GM19452 (cell line): Measurements from ENCODE around the gene SASH1.

ENCODE experiments used
- ATAC-seq: cut with Tn5 transposase; IDR thresholded peaks from one replicate; pipeline ENCODE4 v1.9.1; 2021; ENCODE audit not compliant: unreplicated experiment

The SASH1 gene

GRCh38 chr6:148430897-148431296 lies 88.3 kb downstream of the SASH1 start:
- no peak for ATAC-seq

- ATAC-seq = no peak
Measured at GRCh38 chr6:148431413-148431812, 88.8 kb downstream of the SASH1 start.

GRCh38 chr6:148431840-148432239 lies 89.2 kb downstream of the SASH1 start:
- ATAC-seq = no peak

GRCh38 chr6:148432462-148433195 lies 90.0 kb downstream of the SASH1 start:
- ATAC-seq = no peak

GRCh38 chr6:148435386-148435785 lies 92.7 kb downstream of the SASH1 start:
- no peak for ATAC-seq

GRCh38 chr6:148436466-148436865 lies 93.8 kb downstream of the SASH1 start:
- no peak for ATAC-seq

GRCh38 chr6:148438632-148439031 lies 96.0 kb downstream of the SASH1 start:
- ATAC-seq = no peak

GRCh38 chr6:148440016-148440415 lies 97.4 kb downstream of the SASH1 start:
- ATAC-seq = no peak

- ATAC-seq = no peak
Measured at GRCh38 chr6:148440877-148441453, 98.3 kb downstream of the SASH1 start.

GRCh38 chr6:148441454-148441911 lies 98.8 kb downstream of the SASH1 start:
- peak; percentile 81 for ATAC-seq

GRCh38 chr6:148443798-148444560 lies 101.3 kb downstream of the SASH1 start:
- ATAC-seq = no peak

GRCh38 chr6:148445116-148445515 lies 102.5 kb downstream of the SASH1 start:
- ATAC-seq = no peak

GRCh38 chr6:148445620-148446019 lies 103.0 kb downstream of the SASH1 start:
- ATAC-seq = no peak

- ATAC-seq = no peak
Measured at GRCh38 chr6:148446681-148447080, 104.0 kb downstream of the SASH1 start.

- no peak for ATAC-seq
Measured at GRCh38 chr6:148447521-148448230, 105.0 kb downstream of the SASH1 start.

- ATAC-seq = no peak
Measured at GRCh38 chr6:148448369-148449012, 105.9 kb downstream of the SASH1 start.

- ATAC-seq = no peak
Measured at GRCh38 chr6:148450866-148451265, 108.2 kb downstream of the SASH1 start.

GRCh38 chr6:148451690-148452089 lies 109.1 kb downstream of the SASH1 start:
- ATAC-seq = peak; percentile 87

- ATAC-seq = no peak
Measured at GRCh38 chr6:148452876-148453275, 110.2 kb downstream of the SASH1 start.

GRCh38 chr6:148453906-148454305 lies 111.3 kb downstream of the SASH1 start:
- no peak for ATAC-seq

GRCh38 chr6:148455225-148455624 lies 112.6 kb downstream of the SASH1 start:
- no peak for ATAC-seq
